GM18868 (cell line): ENCODE data around the gene TUBB2A.
A peak's percentile ranks its signal among the peaks of the same experiment; 100 is the strongest.

Source experiments
- ATAC-seq: cut with Tn5 transposase; IDR thresholded peaks from one replicate; pipeline ENCODE4 v1.9.1; 2021; ENCODE audit warnings: mild to moderate bottlenecking, moderate library complexity; ENCODE audit not compliant: unreplicated experiment

Gene TUBB2A

DNA sequence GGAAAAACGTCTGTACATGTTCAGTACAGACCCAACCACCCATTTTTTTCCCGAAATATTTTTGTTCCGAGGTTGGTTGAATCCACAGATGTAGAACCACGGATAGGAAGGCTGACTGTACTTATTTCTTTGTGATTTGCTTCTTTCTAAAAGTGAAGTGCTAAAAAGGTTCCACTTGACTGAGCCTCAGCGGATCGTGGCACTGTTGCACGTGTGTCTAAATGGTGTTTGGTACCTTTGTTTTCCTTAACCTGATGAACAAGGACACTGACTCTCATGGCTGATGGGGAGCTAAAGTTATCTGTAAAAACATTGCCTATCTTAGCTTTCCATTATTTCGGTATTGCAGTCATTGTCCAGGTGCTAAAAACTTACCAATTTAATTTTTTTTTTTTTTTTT is 32.7 kb downstream of the TUBB2A start:
- ATAC-seq = no peak

DNA sequence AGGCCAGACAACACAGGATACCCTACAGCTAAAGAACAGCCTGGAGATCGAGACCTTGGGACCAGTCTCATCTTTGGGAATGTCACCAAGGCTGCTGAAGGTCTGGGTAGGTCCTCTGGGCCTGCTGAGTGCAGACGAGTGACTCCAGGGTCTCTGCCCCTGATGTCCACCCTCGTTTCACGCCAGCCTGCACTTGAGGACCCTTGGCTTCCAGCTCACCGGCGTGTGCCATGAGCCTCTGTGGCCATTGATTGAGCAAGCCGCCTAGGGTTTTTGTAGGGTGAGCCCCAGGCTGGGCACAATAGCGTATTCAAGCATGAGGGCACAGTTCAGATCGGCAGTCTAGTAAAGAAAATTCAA is 34.5 kb downstream of the TUBB2A start:
- ATAC-seq = no peak

GRCh38 chr6:3120765-3121089 is 36.6 kb downstream of the TUBB2A start:
- ATAC-seq = no peak

- ATAC-seq = peak; percentile 35
Measured at GRCh38 chr6:3119040-3119723, 38.2 kb downstream of the TUBB2A start.

GRCh38 chr6:3118353-3119039 is 38.8 kb downstream of the TUBB2A start, which contains the start of gene BPHL:
Gene BPHL (plus strand): TSS chr6:3118711. CDS start chr6:3118741, 30 bp downstream.
- peak; percentile 85 for ATAC-seq

DNA sequence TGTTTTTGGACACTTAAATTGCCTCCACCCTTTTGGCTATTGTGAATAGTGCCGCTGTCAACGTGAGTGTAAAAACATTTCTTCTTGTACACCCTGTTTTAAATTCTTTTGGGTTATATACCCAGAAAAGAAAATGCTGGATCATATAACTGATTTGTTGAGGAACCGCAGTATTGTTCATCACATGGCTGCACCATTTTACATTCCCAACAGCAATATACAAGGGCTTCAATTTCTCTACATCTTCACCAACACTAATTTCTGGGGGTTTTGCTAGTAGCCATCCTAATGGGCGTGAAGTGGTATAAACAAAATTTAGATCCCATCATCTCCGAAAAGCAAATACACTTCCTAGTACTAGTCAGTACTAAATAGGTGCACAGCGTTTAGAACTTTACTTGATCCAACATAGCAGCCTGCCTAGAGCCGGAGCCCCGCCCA is 39.4 kb downstream of the TUBB2A start:
- no peak for ATAC-seq

GRCh38 chr6:3114377-3114776 is 43.0 kb downstream of the TUBB2A start:
- no peak for ATAC-seq

GRCh38 chr6:3109761-3110160 is 47.6 kb downstream of the TUBB2A start:
- ATAC-seq = no peak

GRCh38 chr6:3108746-3109414 is 48.5 kb downstream of the TUBB2A start:
- no peak for ATAC-seq
